GM18870 (cell line): ENCODE measurements around the gene ATP11C.
A peak's percentile ranks its signal among the peaks of the same experiment; 100 is the strongest.
"Not testable (repeated sequence)": the region's sequence is repeated elsewhere in the genome, so short reads cannot be mapped to it uniquely, and the experiment has no call there.

Experiments used
- ATAC-seq: cut with Tn5 transposase; IDR thresholded peaks from one replicate; pipeline ENCODE4 v1.9.1; 2021; ENCODE audit warnings: moderate library complexity; ENCODE audit not compliant: unreplicated experiment

The ATP11C gene

GRCh38 chrX:139932901-139933796 is at the start of gene ATP11C:
ATP11C (minus strand) TSS chrX:139933053; CDS start chrX:139932042, 1,011 bp downstream.
- peak; percentile 70 for ATAC-seq

- no peak for ATAC-seq
These were observed 41.6 kb upstream of the ATP11C start for GRCh38 chrX:139974471-139974870.

- ATAC-seq: no peak
These were observed 40.1 kb upstream of the ATP11C start for GRCh38 chrX:139972629-139973624.

GRCh38 chrX:139972113-139972512 is 39.3 kb upstream of the ATP11C start:
- ATAC-seq: no peak

- ATAC-seq: no peak
These were observed 38.5 kb upstream of the ATP11C start for GRCh38 chrX:139971394-139971749.

GRCh38 chrX:139969286-139969685 is 36.4 kb upstream of the ATP11C start:
- ATAC-seq: no peak

GRCh38 chrX:139967750-139968149 is 34.9 kb upstream of the ATP11C start:
- ATAC-seq: no peak

- no peak for ATAC-seq
These were observed 34.4 kb upstream of the ATP11C start for GRCh38 chrX:139967300-139967699.

GRCh38 chrX:139966159-139966558 is 33.3 kb upstream of the ATP11C start:
- not testable (repeated sequence) for ATAC-seq

- no peak for ATAC-seq
These were observed 32.6 kb upstream of the ATP11C start, which contains the start of gene CXorf66 for GRCh38 chrX:139965421-139965820. CXorf66 (minus strand) TSS chrX:139965521; CDS start chrX:139965496, 25 bp downstream.

- not testable (repeated sequence) for ATAC-seq
These were observed 28.2 kb upstream of the ATP11C start for GRCh38 chrX:139961091-139961490.

- no peak for ATAC-seq
These were observed 16.9 kb upstream of the ATP11C start for GRCh38 chrX:139949703-139950102.

GRCh38 chrX:139945075-139945474 is 12.2 kb upstream of the ATP11C start:
- ATAC-seq: no peak

GRCh38 chrX:139936259-139936658 is 3.4 kb upstream of the ATP11C start:
- ATAC-seq: no peak

GRCh38 chrX:139933904-139934303 is 1.1 kb upstream of the ATP11C start:
- no peak for ATAC-seq

- peak; percentile 30 for ATAC-seq
These were observed 566 bp downstream of the ATP11C start for GRCh38 chrX:139932073-139932900.

- no peak for ATAC-seq
These were observed 1.2 kb downstream of the ATP11C start for GRCh38 chrX:139931646-139932072.

- no peak for ATAC-seq
These were observed 1.8 kb downstream of the ATP11C start for GRCh38 chrX:139930916-139931645.

GRCh38 chrX:139930401-139930800 is 2.5 kb downstream of the ATP11C start:
- ATAC-seq: no peak

- ATAC-seq: no peak
These were observed 3.0 kb downstream of the ATP11C start for GRCh38 chrX:139929876-139930275.
